K562 (cell line): ENCODE data around the gene RHBDD1.

Source experiments
- TF ChIP-seq, protein P1 (sequence below), 3 experiments: IDR thresholded peaks in 2 of 3; conservative IDR thresholded peaks in 1 of 3; 2 replicates each; pipeline ENCODE4 v1.5.1; 2011 to 2012; ENCODE audit warnings: low read length in 3 of 3, mild to moderate bottlenecking in 3 of 3, control low read depth in 2 of 3, improper control_type of control experiment in 1 of 3, inconsistent platforms in 1 of 3, low read depth in 1 of 3, mixed read lengths in 1 of 3, moderate library complexity in 1 of 3; ENCODE audit not compliant: insufficient read depth in 2 of 3
- TF ChIP-seq, protein P2 (sequence below): fragments of 250-450 bp; sonication (Bioruptor Pico); IDR thresholded peaks from 2 replicates; pipeline ENCODE4 v1.5.0; 2021

GRCh38 chr2:226993171-226993570, 157.3 kb downstream of the RHBDD1 start:
- TF ChIP-seq, protein P1, sequence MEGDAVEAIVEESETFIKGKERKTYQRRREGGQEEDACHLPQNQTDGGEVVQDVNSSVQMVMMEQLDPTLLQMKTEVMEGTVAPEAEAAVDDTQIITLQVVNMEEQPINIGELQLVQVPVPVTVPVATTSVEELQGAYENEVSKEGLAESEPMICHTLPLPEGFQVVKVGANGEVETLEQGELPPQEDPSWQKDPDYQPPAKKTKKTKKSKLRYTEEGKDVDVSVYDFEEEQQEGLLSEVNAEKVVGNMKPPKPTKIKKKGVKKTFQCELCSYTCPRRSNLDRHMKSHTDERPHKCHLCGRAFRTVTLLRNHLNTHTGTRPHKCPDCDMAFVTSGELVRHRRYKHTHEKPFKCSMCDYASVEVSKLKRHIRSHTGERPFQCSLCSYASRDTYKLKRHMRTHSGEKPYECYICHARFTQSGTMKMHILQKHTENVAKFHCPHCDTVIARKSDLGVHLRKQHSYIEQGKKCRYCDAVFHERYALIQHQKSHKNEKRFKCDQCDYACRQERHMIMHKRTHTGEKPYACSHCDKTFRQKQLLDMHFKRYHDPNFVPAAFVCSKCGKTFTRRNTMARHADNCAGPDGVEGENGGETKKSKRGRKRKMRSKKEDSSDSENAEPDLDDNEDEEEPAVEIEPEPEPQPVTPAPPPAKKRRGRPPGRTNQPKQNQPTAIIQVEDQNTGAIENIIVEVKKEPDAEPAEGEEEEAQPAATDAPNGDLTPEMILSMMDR (IDR thresholded peaks at IDR 0.05 in 2 of 3, conservative IDR thresholded peaks at IDR 0.05 in 1 of 3; ENCODE audit: insufficient read depth in 2 of 3, low read depth in 1 of 3, low read length in 3 of 3), result no peak
- TF ChIP-seq, protein P2, sequence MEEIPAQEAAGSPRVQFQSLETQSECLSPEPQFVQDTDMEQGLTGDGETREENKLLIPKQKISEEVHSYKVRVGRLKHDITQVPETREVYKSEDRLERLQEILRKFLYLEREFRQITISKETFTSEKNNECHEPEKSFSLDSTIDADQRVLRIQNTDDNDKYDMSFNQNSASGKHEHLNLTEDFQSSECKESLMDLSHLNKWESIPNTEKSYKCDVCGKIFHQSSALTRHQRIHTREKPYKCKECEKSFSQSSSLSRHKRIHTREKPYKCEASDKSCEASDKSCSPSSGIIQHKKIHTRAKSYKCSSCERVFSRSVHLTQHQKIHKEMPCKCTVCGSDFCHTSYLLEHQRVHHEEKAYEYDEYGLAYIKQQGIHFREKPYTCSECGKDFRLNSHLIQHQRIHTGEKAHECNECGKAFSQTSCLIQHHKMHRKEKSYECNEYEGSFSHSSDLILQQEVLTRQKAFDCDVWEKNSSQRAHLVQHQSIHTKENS, result no peak
